Measurements from ENCODE around the gene TANGO2.

TANGO2 gene

GRCh38 chr22:19984201-19984753, 36.6 kb upstream of the TANGO2 start:
- DNase-seq: peak; percentile 20

- DNase-seq: no peak
Observed at GRCh38 chr22:19984851-19985811, 35.8 kb upstream of the TANGO2 start.

- DNase-seq: no peak
Observed at GRCh38 chr22:19986011-19986409, 34.9 kb upstream of the TANGO2 start.

GRCh38 chr22:19986410-19987341, 34.2 kb upstream of the TANGO2 start:
- peak; percentile 35 for DNase-seq

- no peak for DNase-seq
Observed at GRCh38 chr22:19987394-19988306, 33.3 kb upstream of the TANGO2 start.

- no peak for DNase-seq
Observed at GRCh38 chr22:19988331-19988808, 32.5 kb upstream of the TANGO2 start.

- DNase-seq: no peak
Observed at GRCh38 chr22:19988965-19989724, 31.8 kb upstream of the TANGO2 start.

- DNase-seq: no peak
Observed at GRCh38 chr22:19989725-19990067, 31.2 kb upstream of the TANGO2 start.

GRCh38 chr22:19990188-19990587, 30.7 kb upstream of the TANGO2 start:
- no peak for DNase-seq

GRCh38 chr22:19990609-19991394, 30.1 kb upstream of the TANGO2 start:
- no peak for DNase-seq

- DNase-seq: no peak
Observed at GRCh38 chr22:19991395-19991644, 29.6 kb upstream of the TANGO2 start.

- DNase-seq: no peak
Observed at GRCh38 chr22:19991645-19992451, 29.1 kb upstream of the TANGO2 start.

- DNase-seq: no peak
Observed at GRCh38 chr22:19992481-19992911, 28.4 kb upstream of the TANGO2 start.

GRCh38 chr22:19992921-19993355, 28.0 kb upstream of the TANGO2 start:
- DNase-seq: no peak

- no peak for DNase-seq
Observed at GRCh38 chr22:19993926-19994325, 27.0 kb upstream of the TANGO2 start.

- DNase-seq: no peak
Observed at GRCh38 chr22:19994851-19995610, 25.9 kb upstream of the TANGO2 start.

- no peak for DNase-seq
Observed at GRCh38 chr22:19995611-19996339, 25.1 kb upstream of the TANGO2 start.

- no peak for DNase-seq
Observed at GRCh38 chr22:19996694-19997384, 24.1 kb upstream of the TANGO2 start.

Data from amniotic stem cell (primary cell).